ENCODE data around the gene PIGC.

Gene PIGC

GRCh38 chr1:172423336-172423735 is 20.5 kb downstream of the PIGC start:
- no peak for DNase-seq (ENCODE audit: low spot score)
- no peak overlapping the region for H3K23ac ChIP-seq (ENCODE audit: low read depth, low read length, poor library complexity)
- no peaks in the 10 kb centered on the region for H3K79me1 ChIP-seq (ENCODE audit: low read depth, low read length)
- H3K9ac ChIP-seq (ENCODE audit: low read depth, low read length, poor library complexity): no peak overlapping the region
- no peaks in the 10 kb centered on the region for H3K9me3 ChIP-seq (replicated peaks in 1 of 2; ENCODE audit: control insufficient read depth in 2 of 2, insufficient read depth in 1 of 2, low read depth in 1 of 2, low read length in 2 of 2)
- H2BK5ac ChIP-seq (ENCODE audit: low read length): no peak overlapping the region
- no peak overlapping the region for H2BK12ac ChIP-seq (ENCODE audit: low read length)
- H4K8ac ChIP-seq (ENCODE audit: low read depth, low read length): no peak overlapping the region
- no peak overlapping the region for H3K14ac ChIP-seq (ENCODE audit: low read length)
- no peak overlapping the region for H4K91ac ChIP-seq (ENCODE audit: low read depth, low read length, poor library complexity)
- H3K4me1 ChIP-seq (ENCODE audit: control insufficient read depth in 2 of 2, insufficient read depth in 1 of 2, low read depth in 1 of 2, low read length in 2 of 2): peaks cover 0 to 7% of the 10 kb centered on the region in 2 donors
- H3K36me3 ChIP-seq (replicated peaks in 1 of 2; ENCODE audit: control insufficient read depth in 2 of 2, insufficient read depth in 2 of 2, low read length in 2 of 2): no peaks in the 10 kb centered on the region
- no peak overlapping the region for H2AK5ac ChIP-seq (ENCODE audit: low read depth, low read length)
- H3K18ac ChIP-seq (ENCODE audit: low read length): no peak overlapping the region
- H2BK120ac ChIP-seq (ENCODE audit: low read depth, low read length): no peak overlapping the region
- H3K4me3 ChIP-seq (ENCODE audit: low read length in 2 of 2): no peak overlapping the region
- H2AFZ ChIP-seq (ENCODE audit: low read length): no peak overlapping the region
- WGBS, 2 donors (ENCODE audit: extremely low coverage in 2 of 2, insufficient read length in 2 of 2, insufficient replicate concordance in 1 of 2): no CpG with 5 or more reads among the region's 2 CpGs
- no peaks in the 10 kb centered on the region for H3K27me3 ChIP-seq (ENCODE audit: control insufficient read depth in 3 of 3, insufficient read depth in 3 of 3, low read depth in 1 of 3, low read length in 3 of 3)
- H3K4ac ChIP-seq (ENCODE audit: low read length): no peak overlapping the region
- H2BK15ac ChIP-seq (ENCODE audit: low read length): no peak overlapping the region
- H3K4me2 ChIP-seq (ENCODE audit: insufficient read depth, low read length, poor library complexity, severe bottlenecking): no peak overlapping the region
- H3K27ac ChIP-seq (replicated peaks; ENCODE audit: low read length): no peak overlapping the region

- Histone ChIP-seq H3K9me3 (replicated peaks in 1 of 2; ENCODE audit: control insufficient read depth in 2 of 2, insufficient read depth in 1 of 2, low read depth in 1 of 2, low read length in 2 of 2) (no peaks in the 10 kb centered on the region), H3K27ac (replicated peaks; ENCODE audit: low read length) (no peak overlapping the region), H3K4me2 (ENCODE audit: insufficient read depth, low read length, poor library complexity, severe bottlenecking) (no peak overlapping the region), H2BK5ac (ENCODE audit: low read length) (no peak overlapping the region), H3K23ac (ENCODE audit: low read depth, low read length, poor library complexity) (no peak overlapping the region), H2AK5ac (ENCODE audit: low read depth, low read length) (no peak overlapping the region), H2BK15ac (ENCODE audit: low read length) (no peak overlapping the region), H3K4ac (ENCODE audit: low read length) (no peak overlapping the region), H3K14ac (ENCODE audit: low read length) (no peak overlapping the region), H3K4me3 (ENCODE audit: low read length in 2 of 2) (no peak overlapping the region), H2BK12ac (ENCODE audit: low read length) (no peak overlapping the region), H4K91ac (ENCODE audit: low read depth, low read length, poor library complexity) (no peak overlapping the region), H3K79me1 (ENCODE audit: low read depth, low read length) (no peaks in the 10 kb centered on the region), H2BK120ac (ENCODE audit: low read depth, low read length) (no peak overlapping the region), H3K18ac (ENCODE audit: low read length) (no peak overlapping the region), H2AFZ (ENCODE audit: low read length) (no peak overlapping the region), H3K36me3 (replicated peaks in 1 of 2; ENCODE audit: control insufficient read depth in 2 of 2, insufficient read depth in 2 of 2, low read length in 2 of 2) (no peaks in the 10 kb centered on the region), H3K27me3 (ENCODE audit: control insufficient read depth in 3 of 3, insufficient read depth in 3 of 3, low read depth in 1 of 3, low read length in 3 of 3) (no peaks in the 10 kb centered on the region), H3K9ac (ENCODE audit: low read depth, low read length, poor library complexity) (no peak overlapping the region), H4K8ac (ENCODE audit: low read depth, low read length) (no peak overlapping the region), H3K4me1 (ENCODE audit: control insufficient read depth in 2 of 2, insufficient read depth in 1 of 2, low read depth in 1 of 2, low read length in 2 of 2) (peaks cover 0 to 7% of the 10 kb centered on the region in 2 donors)
- no CpG with 5 or more reads among the region's 5 CpGs for WGBS, 2 donors (ENCODE audit: extremely low coverage in 2 of 2, insufficient read length in 2 of 2, insufficient replicate concordance in 1 of 2)
- no peak for DNase-seq (ENCODE audit: low spot score)
Measured at GRCh38 chr1:172421974-172422604, 21.8 kb downstream of the PIGC start.

GRCh38 chr1:172420385-172420784 is 23.5 kb downstream of the PIGC start, which contains the start of gene C1orf105:
TSS of gene C1orf105 (plus strand) at chr1:172420685. CDS start at chr1:172420886, 201 bp downstream.
- no CpG with 5 or more reads among the region's 1 CpG for WGBS, 2 donors (ENCODE audit: extremely low coverage in 2 of 2, insufficient read length in 2 of 2, insufficient replicate concordance in 1 of 2)
- Histone ChIP-seq H4K8ac (ENCODE audit: low read depth, low read length) (no peak within 1 kb of the TSS), H3K4me3 (ENCODE audit: low read length in 2 of 2) (no peak within 1 kb of the TSS)

GRCh38 chr1:172417557-172417956 is 26.3 kb downstream of the PIGC start:
- H2BK120ac ChIP-seq (ENCODE audit: low read depth, low read length): no peak overlapping the region
- no peak overlapping the region for H2AK5ac ChIP-seq (ENCODE audit: low read depth, low read length)
- WGBS, 2 donors (ENCODE audit: extremely low coverage in 2 of 2, insufficient read length in 2 of 2, insufficient replicate concordance in 1 of 2): no CpG with 5 or more reads among the region's 1 CpG
- no peak overlapping the region for H4K91ac ChIP-seq (ENCODE audit: low read depth, low read length, poor library complexity)
- H3K4ac ChIP-seq (ENCODE audit: low read length): no peak overlapping the region
- no peak for DNase-seq (ENCODE audit: low spot score)
- H2BK15ac ChIP-seq (ENCODE audit: low read length): no peak overlapping the region
- H3K14ac ChIP-seq (ENCODE audit: low read length): no peak overlapping the region
- H3K23ac ChIP-seq (ENCODE audit: low read depth, low read length, poor library complexity): no peak overlapping the region
- no peak overlapping the region for H4K8ac ChIP-seq (ENCODE audit: low read depth, low read length)
- H3K18ac ChIP-seq (ENCODE audit: low read length): no peak overlapping the region
- no peak overlapping the region for H2AFZ ChIP-seq (ENCODE audit: low read length)
- no peaks in the 10 kb centered on the region for H3K36me3 ChIP-seq (replicated peaks in 1 of 2; ENCODE audit: control insufficient read depth in 2 of 2, insufficient read depth in 2 of 2, low read length in 2 of 2)
- H3K79me1 ChIP-seq (ENCODE audit: low read depth, low read length): no peaks in the 10 kb centered on the region
- no peaks in the 10 kb centered on the region for H3K9me3 ChIP-seq (replicated peaks in 1 of 2; ENCODE audit: control insufficient read depth in 2 of 2, insufficient read depth in 1 of 2, low read depth in 1 of 2, low read length in 2 of 2)
- H3K27ac ChIP-seq (replicated peaks; ENCODE audit: low read length): no peak overlapping the region
- H3K4me3 ChIP-seq (ENCODE audit: low read length in 2 of 2): no peak overlapping the region
- no peak overlapping the region for H2BK12ac ChIP-seq (ENCODE audit: low read length)
- H3K4me1 ChIP-seq (ENCODE audit: control insufficient read depth in 2 of 2, insufficient read depth in 1 of 2, low read depth in 1 of 2, low read length in 2 of 2): peaks cover 0 to 5% of the 10 kb centered on the region in 2 donors
- H2BK5ac ChIP-seq (ENCODE audit: low read length): no peak overlapping the region
- H3K4me2 ChIP-seq (ENCODE audit: insufficient read depth, low read length, poor library complexity, severe bottlenecking): no peak overlapping the region
- no peaks in the 10 kb centered on the region for H3K27me3 ChIP-seq (ENCODE audit: control insufficient read depth in 3 of 3, insufficient read depth in 3 of 3, low read depth in 1 of 3, low read length in 3 of 3)
- H3K9ac ChIP-seq (ENCODE audit: low read depth, low read length, poor library complexity): no peak overlapping the region

More at GRCh38 chr1:172420385-172420784, 23.5 kb downstream of the PIGC start, which contains the start of gene C1orf105:
- Histone ChIP-seq H3K14ac (ENCODE audit: low read length) (no peak within 1 kb of the TSS), H3K4me2 (ENCODE audit: insufficient read depth, low read length, poor library complexity, severe bottlenecking) (no peak within 1 kb of the TSS), H3K79me1 (ENCODE audit: low read depth, low read length) (no peaks in the 10 kb centered on the region), H2AK5ac (ENCODE audit: low read depth, low read length) (no peak within 1 kb of the TSS), H3K27ac (replicated peaks; ENCODE audit: low read length) (no peak within 1 kb of the TSS), H3K9ac (ENCODE audit: low read depth, low read length, poor library complexity) (no peak within 1 kb of the TSS), H3K4me1 (ENCODE audit: control insufficient read depth in 2 of 2, insufficient read depth in 1 of 2, low read depth in 1 of 2, low read length in 2 of 2) (peaks cover 0 to 5% of the 10 kb centered on the region in 2 donors), H3K27me3 (ENCODE audit: control insufficient read depth in 3 of 3, insufficient read depth in 3 of 3, low read depth in 1 of 3, low read length in 3 of 3) (no peaks in the 10 kb centered on the region), H2AFZ (ENCODE audit: low read length) (no peak within 1 kb of the TSS), H3K4ac (ENCODE audit: low read length) (no peak within 1 kb of the TSS), H3K23ac (ENCODE audit: low read depth, low read length, poor library complexity) (no peak within 1 kb of the TSS), H2BK12ac (ENCODE audit: low read length) (no peak within 1 kb of the TSS), H2BK120ac (ENCODE audit: low read depth, low read length) (no peak within 1 kb of the TSS), H3K9me3 (replicated peaks in 1 of 2; ENCODE audit: control insufficient read depth in 2 of 2, insufficient read depth in 1 of 2, low read depth in 1 of 2, low read length in 2 of 2) (no peaks in the 10 kb centered on the region), H3K18ac (ENCODE audit: low read length) (no peak within 1 kb of the TSS), H2BK5ac (ENCODE audit: low read length) (no peak within 1 kb of the TSS), H3K36me3 (replicated peaks in 1 of 2; ENCODE audit: control insufficient read depth in 2 of 2, insufficient read depth in 2 of 2, low read length in 2 of 2) (no peaks in the 10 kb centered on the region), H4K91ac (ENCODE audit: low read depth, low read length, poor library complexity) (no peak within 1 kb of the TSS), H2BK15ac (ENCODE audit: low read length) (no peak within 1 kb of the TSS)
- DNase-seq (ENCODE audit: low spot score): no peak
